ENCODE results near the gene CCM2L.

Gene CCM2L

DNA sequence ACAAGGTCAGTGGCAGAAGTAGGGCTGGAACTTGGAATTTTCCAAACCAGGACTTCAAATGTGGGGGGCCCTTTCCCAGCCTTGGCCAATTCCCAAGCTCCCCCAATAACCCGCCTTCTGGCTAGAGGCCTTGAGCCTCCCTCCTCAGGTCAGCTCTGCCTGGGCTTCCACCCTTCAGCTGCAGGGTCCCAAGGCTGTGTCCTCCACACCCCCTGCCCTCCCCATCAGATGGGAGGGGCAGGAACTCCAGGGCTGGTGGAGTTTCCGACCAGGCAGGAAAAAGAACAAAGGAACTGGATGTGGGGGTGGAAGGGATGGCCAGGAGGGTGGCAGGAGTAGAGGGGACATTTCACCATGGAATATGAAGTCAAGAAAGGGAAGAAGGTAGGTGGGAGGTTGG is at the start of gene CCM2L:
CCM2L (plus strand) TSS at position 338 of the 400 bp plus-strand sequence; CDS start at position 355, 17 bp downstream.
- DNase-seq (ENCODE audit: low read depth in 2 of 2): no peak

DNA sequence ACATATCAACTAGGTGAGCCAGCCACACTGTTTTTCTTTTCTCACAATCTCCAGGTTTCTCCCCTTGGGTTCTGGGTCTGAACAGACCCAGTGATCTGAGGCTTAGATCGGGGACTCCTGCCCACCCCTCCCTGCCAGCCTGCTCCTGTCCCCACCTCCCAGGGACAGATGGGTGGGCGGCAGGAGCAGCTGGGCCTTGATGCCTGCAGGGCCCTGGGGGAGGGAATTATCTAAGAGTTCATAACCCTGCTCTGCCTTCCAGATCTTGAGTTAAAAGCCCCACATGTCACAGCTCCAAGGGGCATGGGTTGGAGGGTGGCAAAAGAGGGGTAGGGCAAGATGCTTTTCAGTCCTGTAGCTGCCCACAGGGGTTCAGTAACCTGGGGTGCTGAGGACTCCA is 47.5 kb upstream of the CCM2L start:
- no peak for DNase-seq (ENCODE audit: low read depth in 2 of 2)

DNA sequence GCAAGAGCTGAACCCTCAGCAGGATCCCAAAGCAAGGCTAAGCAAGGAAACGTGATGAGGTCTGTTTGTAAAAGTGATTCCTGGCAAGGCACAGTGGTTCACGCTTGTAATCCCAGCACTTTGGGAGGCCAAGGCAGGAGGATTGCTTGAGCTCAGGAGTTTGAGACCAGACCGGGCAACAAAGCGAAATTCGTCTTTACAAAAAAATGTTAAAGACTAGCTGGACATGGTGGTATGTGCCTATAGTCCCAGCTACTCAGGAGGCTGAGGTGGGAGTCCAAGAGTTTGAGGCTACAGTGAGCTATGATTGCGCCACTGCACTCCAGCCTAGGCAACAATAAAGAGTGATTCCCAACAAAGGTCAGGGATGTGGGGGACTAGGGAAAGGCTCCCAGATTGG is 46.3 kb upstream of the CCM2L start:
- no peak for DNase-seq (ENCODE audit: low read depth in 2 of 2)

DNA sequence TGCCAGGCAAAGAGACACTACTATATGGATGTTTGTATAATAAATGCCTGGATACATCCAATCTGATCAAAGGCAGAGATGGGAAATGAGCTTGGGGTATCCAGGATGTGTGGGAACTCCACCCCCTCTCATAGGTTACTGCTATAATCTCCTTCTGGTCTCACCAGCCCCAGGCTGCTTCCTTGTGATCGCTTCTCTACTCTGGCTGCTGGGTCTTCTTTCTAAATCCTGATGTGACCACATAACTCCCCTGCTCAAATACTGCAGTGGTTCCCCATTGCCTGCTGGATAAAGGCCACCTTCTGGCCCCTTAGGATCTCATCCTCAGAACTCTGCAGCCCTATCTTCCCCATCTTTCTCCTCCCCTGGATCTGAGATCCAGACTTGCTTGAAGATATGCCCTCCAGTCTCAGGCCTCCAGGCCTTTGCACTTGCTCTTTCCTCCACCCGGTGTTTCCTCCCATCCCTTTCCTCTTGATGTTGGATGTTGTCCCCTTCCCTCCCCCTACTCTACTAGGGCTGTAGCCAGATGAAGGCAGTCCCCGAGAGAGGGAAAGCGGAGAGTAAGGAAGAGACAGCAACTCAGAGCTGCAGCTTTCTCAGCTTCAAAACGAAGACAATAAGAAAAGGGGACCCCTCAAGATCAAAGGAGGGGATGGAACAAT is 43.1 kb upstream of the CCM2L start:
- DNase-seq (ENCODE audit: low read depth in 2 of 2): no peak

DNA sequence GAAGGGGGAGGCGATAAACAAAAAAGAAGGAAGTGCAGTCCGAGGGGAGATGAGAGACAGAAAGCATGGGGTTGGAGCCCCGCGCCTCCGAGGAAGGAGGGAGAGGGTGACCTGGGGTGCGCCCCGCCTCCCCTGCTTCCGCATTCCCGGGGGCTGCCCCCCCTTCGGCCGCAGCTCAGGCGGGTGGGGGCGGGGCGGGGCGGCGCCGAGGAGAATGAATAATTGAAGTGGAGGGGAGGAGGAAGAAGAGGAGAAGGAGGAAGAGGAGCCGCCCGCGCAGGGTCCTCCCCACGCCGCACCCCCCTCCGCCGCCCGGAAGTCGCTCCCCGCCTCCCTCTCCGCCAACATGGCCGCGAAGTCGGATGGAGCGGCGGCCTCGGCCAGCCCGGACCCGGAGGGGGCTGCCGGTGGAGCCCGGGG is 42.4 kb upstream of the CCM2L start, which contains the start of gene XKR7:
XKR7 (plus strand) TSS at position 322 of the 420 bp plus-strand sequence; CDS start at position 347, 25 bp downstream.
- no peak for DNase-seq (ENCODE audit: low read depth in 2 of 2)

DNA sequence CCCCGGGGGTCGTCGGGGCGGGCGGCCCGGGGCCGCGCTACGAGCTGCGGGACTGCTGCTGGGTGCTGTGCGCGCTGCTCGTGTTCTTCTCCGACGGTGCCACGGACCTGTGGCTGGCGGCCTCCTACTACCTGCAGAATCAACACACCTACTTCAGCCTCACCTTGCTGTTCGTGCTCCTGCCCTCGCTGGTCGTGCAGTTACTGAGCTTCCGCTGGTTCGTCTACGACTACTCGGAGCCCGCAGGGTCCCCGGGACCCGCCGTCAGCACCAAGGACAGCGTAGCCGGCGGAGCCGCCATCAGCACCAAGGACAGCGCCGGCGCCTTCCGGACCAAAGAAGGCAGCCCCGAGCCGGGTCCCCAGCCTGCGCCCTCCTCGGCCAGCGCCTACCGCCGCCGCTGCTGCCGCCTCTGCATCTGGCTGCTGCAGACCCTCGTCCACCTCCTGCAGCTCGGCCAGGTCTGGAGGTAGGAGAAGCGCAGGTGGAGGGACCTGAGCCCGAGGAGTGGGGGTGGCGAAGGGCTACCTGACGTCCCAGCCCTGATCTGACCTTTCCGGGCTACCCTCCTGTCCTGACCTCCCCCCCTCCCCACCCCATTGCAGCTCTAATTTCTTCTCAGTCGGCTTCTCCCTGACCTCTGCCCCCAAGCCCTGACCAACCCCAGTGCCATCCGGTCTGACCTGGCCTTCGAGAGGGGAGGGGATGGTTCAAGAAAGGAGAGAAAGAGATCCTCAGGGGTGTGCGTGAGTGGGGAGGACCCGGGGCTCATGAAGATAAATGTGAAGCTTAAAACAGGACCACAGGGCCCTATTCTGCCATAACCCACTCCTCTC is 41.7 kb upstream of the CCM2L start:
- peak; percentile 67 to 75 for DNase-seq (ENCODE audit: low read depth in 2 of 2)

DNA sequence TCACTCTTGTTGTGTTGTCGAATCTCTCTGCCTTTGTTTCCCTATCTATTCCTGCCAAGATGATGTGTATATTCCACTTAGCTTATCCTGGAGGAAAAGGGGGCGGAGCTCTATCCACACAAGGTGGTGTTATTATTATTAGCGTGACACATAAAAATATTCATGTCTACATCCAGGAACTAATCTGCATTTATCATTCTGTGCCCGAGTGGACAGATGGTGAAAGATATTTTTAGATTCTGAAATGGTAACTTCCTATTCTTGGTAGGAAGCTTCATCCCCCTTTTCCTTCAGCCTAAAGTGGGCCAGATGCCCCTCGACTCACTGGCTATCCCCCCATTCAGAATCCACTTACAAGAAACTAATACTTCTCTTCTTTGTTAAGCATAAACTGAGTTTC is 40.2 kb upstream of the CCM2L start:
- no peak for DNase-seq (ENCODE audit: low read depth in 2 of 2)

DNA sequence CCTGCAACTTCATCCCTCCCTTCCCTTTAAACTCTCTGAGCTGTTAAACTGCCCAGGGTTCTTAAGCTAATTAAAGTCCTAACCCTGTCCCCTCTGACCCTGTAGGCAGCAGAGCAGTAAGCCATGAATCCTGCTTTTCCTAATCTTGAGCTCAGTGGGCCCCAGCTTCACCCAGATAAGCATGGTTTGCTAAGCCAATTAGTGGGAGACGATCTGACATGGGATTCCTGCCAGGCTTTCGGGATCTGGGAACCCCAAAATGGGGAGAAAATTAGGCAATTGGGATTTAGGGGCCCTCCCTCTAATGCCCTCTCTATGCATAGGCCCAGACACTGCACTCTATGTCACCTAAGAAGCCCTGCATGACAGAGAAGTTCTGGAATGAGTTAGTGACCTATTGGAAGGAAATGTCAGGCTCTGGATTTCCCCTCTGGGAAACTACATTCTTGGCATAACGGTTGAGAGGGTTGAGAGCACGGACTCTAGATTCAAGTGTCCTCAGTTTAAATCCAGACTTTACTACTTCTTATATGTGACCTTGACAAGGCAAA is 37.7 kb upstream of the CCM2L start:
- no peak for DNase-seq (ENCODE audit: low read depth in 2 of 2)

DNA sequence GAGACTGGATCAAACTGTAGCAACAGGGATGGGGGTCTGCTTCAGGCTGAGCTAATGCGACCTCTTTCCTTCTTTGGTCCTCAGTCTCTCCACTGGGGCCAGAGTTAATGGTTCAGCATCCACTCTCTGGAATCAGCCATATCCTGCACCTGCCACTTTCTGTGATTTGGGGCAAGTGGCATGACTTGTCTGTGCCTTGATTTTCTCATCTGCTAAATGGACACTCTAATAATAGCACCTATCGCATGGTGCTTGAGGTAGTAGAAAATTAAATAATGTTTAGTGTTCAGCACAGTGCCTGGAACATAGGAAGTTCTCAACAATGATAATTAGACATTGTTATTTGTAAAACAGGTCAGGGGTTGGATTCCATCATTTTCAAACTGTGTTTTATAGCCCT is 35.9 kb upstream of the CCM2L start:
- no peak for DNase-seq (ENCODE audit: low read depth in 2 of 2)

DNA sequence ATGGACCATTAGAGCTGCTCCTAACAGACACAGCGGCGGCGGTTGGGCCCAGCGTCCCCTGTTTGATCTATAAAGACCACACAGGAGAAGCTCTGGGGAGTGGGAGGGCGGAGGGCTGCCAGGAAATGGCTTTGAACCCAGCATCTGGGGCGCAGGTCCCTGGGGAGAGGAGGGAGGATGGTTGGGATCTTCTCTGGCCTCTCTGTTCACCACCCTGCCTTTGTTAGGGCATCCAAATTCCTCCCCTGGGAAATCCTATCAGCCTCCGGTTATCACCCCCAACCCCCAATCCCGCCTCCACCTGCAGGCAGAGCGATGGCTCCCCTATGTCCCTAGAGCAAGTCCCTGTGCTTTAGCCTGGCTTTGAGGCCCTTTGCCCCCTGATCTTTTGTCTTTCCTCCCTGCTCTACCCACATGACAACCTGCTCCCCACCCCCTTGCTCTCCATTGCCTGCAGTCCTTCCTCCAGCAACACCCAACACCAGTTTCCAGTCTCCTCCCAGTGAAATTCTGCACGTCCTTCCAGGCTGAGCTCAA is 35.2 kb upstream of the CCM2L start:
- no peak for DNase-seq (ENCODE audit: low read depth in 2 of 2)

DNA sequence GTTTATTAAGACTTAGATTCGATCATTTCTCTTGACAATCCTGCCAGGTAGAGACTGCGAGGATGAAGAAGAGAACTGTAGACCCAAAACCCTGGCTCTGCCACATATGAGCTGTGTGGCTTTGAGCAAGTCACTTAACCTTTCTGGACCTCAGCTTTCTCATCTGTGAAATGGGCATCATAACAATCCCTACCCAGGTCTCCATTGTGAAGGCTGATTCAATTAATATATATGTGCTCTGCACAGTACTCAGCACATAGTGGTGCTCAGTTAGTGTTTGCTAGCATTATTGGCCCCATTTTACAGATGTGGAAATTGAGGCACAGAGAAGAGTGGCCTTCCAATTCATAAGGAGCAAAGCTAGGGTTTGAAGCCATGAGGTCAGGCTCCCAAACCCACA is 34.4 kb upstream of the CCM2L start:
- DNase-seq (ENCODE audit: low read depth in 2 of 2): no peak

DNA sequence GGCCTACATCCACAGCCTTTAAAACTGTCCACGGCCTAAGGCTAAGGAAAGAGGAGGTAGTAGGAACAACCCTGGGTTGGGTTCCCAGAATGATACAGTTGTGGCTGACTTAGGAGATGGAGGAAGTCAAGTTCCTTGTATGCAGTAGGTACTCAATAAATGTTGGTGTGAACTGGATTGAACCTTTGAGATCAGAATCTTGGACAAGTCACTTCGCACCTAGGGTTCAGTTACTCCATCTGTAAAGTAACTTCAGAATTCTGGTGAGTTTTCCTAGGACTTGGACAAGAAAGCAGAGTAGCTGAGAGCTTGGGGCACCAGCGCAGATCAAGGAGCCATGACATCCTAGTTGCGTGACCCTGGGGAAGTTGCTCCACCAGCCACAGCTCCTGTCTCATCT is 33.2 kb upstream of the CCM2L start:
- DNase-seq (ENCODE audit: low read depth in 2 of 2): no peak

DNA sequence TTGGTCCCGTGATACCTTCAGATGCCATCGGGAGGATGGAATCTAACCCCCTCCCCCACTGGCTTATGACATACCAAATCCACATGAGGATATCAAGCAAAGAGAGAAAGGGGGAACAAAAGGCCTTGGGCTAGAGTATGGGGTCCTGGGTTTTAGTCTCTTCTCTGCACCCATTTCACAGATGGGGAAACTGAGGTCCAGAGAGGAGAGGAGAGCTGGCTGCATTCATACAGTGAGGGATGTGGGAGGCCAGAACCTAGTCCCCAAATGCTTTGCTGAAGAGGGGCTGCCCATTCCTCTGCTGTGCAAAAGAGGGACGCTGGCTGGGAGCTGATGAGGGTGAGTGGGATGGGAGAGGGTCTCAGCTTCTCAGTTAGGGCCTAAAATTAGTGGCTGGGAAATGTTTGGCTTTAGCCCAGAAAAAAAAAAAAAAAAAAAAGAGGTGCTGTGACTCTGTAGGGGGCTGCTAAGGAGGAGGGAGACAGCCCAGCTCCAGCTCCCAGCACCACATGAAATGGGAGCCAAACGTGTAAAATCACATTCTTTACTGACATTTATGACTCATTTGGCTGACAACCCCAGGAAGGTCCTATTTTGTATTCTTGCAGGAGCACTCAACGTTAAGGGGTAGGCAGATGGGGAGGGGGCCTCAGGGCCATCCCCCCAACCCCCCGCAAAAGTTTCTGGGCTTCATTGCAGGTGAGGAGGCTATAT is 30.4 kb upstream of the CCM2L start:
- no peak for DNase-seq (ENCODE audit: low read depth in 2 of 2)

DNA sequence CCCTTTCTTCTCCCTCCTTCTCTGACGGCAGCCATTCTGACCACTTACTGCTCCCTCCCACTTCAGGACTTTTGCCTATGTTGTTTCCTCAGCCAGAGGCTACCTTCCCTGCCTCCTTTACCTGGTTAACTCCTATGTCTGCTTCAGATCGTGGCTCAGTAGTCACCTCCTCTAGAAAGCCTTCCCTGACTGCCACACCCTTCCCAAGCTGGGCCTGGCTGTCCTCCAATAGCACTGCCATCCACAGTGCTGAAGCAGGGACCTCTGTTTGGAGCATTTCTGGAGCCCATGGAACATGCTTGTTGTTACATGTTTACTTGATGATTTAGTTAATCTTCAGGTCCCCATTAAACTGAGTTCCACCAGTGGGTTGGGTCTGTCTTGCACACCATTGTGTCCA is 28.5 kb upstream of the CCM2L start:
- no peak for DNase-seq (ENCODE audit: low read depth in 2 of 2)

DNA sequence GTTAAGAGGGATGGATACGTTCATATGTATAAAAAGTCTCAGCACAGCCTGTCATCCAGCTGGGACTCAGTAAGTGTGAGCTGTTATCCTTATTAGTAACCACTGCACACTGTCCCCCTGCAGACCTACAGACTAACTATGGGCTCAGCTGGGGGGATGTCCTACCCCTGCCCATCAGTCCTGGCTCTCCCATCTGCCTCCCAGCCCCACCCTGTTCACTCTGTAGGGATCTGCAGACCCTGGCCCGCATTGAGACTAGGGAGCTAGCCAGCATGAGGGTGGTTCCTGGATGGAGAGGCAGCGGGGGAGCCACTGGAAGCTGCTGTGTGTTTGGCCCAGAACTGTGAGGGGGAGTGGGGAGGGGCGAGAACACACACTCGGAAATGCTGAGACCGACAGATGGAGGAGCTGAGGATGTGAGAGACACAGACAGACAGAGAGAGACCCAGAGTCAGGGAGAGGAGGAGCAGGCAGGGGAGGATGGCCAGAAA is 25.2 kb upstream of the CCM2L start:
- DNase-seq (ENCODE audit: low read depth in 2 of 2): no peak

DNA sequence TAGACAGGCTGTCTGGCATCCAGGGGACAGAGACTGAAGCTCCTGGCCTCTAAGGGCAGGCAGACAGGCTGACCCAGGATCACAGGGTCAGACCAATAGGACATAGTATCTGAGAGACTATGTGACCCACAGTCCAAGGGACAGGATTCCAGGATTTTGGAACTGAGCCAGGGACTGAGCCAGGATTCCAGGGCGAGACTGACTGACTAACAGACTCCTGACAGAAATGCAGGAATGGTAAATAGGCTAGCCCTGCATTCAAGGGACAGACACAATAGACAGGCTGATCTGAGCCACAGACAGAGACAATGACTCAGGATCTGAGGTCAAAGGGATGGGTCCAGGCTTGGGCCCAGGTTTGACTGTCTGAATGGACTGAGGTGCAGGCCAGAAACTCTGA is 22.5 kb upstream of the CCM2L start:
- DNase-seq (ENCODE audit: low read depth in 2 of 2): no peak

DNA sequence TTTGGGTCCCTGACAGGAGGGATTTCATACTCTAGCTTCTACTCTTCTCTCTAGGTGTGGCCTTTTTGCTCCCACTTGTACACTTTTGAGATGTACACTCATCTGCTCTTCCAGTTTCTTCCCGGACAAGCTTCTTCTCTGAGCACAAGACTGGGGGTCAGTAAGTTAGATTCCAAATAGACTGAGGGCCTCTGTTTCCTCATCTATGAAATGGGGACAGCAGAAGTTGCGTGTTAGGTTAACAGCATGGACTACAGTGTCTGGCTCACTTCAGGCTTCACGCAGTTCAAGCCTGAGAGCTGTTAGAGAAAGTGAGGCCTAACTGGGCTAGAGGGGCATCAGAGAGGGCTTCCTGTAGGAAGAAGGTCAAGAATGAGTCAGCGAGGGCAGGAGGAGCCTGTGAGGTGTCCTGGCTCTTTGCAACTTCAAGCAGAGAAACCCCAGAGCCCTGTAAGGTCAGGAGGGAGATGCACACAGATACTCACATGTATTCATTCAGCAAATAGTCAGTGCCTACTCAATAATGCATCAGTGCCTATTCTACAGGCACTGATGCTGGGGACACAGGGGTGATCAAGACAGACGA is 21.7 kb upstream of the CCM2L start:
- DNase-seq (ENCODE audit: low read depth in 2 of 2): no peak

DNA sequence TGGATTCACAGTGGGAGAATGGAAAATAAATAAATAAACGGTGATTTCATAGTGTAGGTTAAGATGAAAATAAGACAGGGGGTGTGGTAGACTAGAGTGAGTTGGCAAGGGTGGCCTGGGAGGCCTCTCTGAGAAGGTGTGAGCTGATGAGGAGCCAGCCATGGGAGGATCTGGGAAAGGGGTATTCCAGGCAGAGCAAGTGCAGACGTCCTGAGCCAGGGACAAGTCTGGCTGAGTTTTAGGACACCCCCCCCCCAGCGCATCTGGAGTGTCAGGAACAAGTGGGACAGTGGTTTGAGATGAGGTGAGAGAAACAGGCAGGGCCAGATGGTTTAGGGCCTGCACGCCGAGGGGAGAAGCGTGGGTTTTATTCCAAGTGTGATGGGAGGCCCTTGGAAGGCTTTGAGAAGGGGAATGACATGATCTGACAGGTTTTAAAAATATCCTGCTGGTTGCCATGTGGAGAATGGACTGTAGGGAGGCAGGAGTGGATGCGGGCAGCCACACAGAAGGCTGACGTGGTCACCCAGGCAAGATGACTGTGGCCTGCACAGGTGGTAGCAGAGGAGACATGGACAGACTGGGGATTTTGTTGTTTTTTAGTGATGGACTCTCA is 21.1 kb upstream of the CCM2L start:
- DNase-seq (ENCODE audit: low read depth in 2 of 2): no peak

DNA sequence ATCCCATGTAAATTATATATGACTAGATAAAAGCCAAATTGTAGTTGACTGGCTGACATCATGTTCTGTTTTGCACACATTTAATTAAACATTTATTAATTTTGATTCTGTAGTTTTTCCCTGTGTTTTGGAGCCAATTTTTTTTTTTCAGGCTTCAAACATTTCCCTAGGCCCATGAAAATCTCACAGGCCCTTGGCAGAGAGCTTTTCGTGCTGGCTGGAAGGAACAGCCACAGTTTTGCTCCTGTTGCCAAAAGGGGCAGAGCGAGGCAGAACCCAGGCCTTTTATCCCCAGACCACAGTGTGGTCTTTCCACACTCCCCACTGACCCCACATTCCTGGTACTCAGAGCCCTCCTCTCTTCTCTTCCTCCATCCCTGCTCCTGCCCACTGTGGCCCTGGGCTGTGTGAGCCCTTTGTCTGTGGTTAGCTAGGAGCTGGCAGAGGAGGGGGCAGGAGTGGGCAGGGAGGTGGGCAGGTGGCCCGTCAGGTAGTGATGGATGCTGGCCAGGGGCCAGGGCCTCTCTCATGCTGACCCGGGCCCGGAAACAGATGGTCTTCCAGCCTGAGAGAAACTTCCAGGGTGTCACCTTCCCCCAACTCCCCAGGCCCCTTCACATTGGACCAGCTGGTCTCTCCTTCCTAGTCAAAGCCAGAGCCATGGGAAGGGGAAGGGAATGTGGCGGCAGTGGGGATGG is 19.4 kb upstream of the CCM2L start:
- DNase-seq (ENCODE audit: low read depth in 2 of 2): no peak

DNA sequence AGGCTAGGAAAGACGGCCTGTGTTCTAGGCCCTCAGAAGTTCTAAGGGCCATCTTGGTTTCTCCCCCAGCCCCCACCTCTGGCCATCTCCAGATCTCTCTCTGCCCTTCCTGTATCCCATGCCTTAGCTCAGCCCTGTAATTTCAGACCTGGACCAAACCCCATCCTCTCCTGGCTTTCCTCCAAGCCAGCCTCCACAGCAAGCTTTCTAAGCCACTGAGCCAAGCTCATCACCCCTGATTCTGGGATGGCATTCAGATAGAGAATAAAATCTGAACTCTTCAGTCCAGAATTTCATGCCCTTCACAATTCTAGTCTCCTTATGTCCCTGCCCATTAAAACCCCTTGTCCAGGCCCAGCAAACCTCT is 18.9 kb upstream of the CCM2L start:
- DNase-seq (ENCODE audit: low read depth in 2 of 2): no peak

Measured in stimulated activated CD8-positive, alpha-beta memory T cell treated with anti-CD3 and anti-CD28 coated beads, Interleukin-2, amount 100 ng/mL, for 48 hours (primary cell).